Non-pigmented ciliary epithelial cell (primary cell): ENCODE measurements around the gene RPL36AL.
"Not testable (repeated sequence)": the region's sequence is repeated elsewhere in the genome, so short reads cannot be mapped to it uniquely, and the experiment has no call there.

Experiments
- DNase-seq: peaks from one replicate; pipeline ENCODE4 v3.0.0-alpha.2; 2010; ENCODE audit warnings: low read depth

The RPL36AL gene

DNA sequence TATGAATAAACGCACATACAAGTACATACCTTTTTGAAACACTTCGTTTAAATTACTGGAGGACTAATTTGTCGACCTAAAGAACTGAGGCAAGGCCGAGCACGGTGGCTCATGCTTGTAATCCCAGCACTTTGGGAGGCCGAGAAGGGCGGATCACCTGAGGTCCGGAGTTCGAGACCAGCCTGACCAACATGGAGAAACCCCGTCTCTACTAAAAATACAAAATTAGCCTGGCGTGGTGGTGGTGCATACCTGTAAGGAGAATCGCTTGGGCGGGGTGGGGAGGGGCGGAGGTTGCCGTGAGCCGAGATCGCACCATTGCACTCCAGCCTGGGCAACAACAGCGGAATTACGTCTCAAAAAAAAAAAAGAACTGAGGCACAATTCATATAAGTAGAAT, 1.2 kb downstream of the RPL36AL start:
- not testable (repeated sequence) for DNase-seq

DNA sequence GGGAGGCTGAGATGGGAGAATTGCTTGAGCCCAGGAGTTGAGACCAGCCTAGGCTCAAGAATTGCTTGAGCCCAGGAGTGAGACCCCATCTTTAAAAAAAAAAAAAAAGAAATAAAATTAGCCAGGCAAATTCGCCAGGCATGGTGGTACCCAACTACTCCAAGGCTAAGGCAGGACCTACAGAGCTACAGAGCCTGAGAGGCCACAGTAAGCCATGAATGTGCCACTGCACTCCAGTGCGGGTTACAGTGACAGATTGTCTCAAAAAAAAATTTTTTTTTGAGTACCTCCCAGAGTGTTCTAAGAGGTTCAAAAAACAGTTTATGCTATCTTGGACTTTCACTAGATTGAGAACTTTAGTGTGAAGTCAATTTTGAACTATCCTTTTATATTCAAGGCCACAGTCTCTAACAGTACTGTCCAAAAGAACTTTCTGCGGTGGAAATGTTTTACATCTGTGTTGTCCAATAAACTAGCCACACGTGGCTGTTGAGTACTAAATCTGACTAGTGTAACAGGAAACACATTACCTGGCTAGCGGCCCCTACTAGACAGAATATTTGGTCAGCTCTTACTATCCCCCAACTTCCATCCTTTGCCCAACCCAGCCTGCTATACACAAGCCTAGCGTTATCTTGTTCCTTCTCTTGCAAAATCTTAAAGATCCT, 2.4 kb downstream of the RPL36AL start:
- no peak for DNase-seq

DNA sequence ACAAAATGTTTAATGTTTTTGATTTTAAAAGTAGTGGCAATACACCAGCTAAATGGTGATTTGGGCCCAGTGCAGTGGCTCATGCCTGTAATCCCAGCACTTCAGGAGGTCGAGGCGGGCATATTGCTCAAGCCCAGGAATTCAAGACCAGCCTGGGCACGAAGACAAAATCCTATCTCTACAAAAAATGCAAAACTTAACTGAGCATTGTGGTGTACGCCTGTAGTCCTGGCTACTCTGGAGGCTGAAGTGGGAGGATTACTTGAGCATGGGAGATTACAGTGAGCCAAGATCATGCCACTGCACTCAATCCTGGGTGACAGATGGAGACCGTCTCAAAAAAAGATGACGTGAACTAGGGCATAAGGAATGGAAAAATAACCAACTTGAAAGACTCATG, 4.7 kb downstream of the RPL36AL start:
- DNase-seq = no peak

DNA sequence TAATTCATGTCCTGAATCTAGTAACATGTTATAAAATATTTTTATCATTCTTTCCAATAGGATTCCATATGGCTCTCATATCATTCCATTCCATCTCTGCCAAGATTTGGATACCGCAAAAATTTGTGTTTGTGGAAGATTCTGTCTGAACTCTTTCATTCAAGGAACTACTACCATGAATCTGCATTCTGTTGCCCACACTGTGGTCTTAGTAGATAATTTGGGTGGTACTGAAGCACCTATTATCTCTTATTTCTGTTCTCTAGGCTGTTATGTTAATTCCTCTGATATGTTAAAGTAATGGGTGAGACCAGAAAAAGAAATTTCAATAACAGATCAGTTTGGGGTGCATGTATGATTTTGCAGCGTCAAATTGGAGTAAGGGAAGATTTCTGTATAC, 6.2 kb downstream of the RPL36AL start:
- no peak for DNase-seq

DNA sequence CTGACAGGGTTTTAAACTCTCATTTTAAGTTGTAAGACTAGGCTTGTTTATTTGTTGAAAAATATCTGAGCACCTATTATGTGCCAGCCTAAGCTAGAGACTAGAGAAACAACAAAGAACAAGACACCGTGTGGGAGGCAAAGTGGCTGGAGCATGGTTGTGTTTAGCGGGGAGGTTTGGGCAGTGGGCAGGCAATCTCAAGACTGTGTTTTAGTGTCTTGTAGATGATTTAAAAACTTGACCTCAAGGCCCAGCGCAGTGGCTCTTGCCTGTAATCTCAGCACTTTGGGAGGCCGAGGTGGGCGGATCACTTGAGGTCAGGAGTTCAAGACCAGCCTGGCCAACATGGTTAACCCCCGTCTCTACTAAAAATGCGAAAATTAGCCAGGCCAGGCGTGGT, 7.8 kb downstream of the RPL36AL start:
- DNase-seq = no peak

DNA sequence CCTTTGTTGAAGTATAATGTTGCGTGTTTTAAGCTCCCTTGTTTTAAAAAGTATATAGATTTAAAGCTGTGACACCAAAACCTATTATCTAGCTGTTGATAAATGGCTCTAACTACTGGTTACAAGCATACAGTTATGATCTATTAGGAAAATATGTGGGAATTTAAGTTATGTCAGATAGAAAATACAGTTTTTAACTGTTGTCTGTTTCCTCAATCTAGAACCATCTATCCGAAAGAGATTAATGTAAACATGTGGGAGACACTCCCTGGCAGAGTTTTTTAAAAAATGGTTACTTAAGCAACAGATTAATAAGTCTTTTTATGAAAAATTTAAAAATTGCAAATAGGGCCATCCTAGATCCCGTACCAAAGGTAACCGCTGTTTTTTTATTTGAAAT, 8.2 kb downstream of the RPL36AL start:
- DNase-seq = no peak

DNA sequence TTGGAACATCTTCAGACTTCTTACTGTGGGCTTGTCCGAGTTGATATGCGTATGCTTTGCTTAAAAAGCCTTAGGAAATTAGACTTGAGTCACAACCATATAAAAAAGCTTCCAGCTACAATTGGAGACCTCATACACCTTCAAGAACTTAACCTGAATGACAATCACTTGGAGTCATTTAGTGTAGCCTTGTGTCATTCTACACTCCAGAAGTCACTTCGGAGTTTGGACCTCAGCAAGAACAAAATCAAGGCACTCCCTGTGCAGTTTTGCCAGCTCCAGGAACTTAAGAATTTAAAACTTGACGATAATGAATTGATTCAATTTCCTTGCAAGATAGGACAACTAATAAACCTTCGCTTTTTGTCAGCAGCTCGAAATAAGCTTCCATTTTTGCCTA, 12.8 kb downstream of the RPL36AL start:
- no peak for DNase-seq

DNA sequence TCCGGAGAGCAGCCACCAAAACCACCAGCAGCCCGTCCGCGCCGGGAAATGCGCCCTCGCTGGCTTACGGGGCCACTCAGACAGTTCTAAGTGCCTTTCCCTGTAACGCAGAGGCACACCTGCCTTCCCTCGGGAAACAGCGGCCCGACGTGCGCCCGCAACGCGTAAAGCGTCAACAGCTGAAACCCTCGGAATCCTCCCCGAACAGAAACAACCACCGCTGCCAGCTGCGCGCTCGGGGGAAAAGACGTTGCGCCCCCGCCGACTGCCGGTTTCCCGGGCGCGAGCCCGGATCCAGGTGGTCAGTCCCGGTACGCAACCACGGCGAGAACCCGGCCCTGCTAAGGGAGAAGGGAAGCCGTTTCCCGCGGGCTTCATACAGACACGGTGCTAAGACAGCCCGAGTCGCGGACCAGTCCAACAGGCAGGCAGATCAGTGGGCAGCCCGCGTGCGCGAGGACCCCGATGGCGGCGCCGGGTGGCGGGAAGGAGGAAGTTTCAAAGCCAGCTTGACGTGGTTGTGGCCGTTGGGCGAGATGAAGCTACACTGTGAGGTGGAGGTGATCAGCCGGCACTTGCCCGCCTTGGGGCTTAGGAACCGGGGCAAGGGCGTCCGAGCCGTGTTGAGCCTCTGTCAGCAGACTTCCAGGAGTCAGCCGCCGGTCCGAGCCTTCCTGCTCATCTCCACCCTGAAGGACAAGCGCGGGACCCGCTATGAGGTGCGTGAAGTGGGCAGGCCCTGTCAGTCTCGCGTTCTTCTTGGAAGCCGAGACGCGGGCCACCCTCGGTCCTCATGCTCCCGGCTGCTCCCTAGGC, 21.7 kb downstream of the RPL36AL start, which contains the start of gene LRR1:
LRR1 (plus strand) TSS at position 456 of the 816 bp plus-strand sequence; CDS start at position 537, 81 bp downstream.
- no peak for DNase-seq

DNA sequence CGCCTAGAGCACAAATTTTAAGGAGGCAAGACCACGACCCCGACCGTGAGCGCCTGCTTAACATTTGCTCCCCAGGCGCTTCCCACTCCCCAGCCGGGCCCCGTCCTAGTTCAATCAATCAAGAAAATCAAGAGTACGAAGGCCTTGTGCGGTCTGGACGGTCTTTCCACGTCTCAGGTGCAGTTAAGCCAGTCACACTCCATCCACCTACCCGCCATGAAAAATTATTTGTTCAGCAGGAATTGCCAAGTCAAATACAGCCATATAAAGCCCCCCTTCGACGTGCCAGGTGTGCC, 22.3 kb downstream of the RPL36AL start:
- DNase-seq = no peak

DNA sequence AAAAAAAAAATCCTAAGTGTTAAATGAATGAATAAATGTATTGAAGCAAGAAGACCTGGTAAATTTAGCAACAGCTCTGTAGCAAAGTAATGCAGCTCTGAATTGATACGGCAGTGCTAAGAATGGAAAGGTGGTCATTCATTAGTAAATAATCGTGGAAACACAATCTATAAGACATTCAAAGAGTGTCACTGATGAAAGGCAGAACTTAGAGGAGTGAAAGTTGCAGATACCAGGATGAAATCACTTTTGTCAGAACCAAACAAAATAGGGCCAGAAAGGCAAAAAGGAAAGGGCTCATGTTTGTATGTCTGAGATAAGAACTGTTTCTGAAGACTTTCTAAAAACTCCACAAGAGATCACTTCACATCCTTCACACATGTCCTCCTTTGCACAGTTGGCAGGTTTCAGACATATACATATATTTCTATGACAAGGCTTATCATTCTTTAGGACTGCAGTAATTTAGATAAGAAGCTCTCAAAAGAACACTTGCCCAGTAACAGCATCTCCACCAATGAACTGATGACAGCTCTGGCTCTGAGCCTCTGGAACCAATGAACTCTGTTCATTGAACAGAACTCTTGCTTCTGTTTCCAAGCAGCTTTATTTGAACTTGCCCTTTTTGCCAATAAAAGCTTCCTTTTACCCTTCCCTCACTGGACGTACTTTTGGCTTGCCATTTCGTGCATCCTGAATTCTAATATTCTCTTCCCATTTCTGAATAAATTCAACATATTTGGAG, 25.9 kb downstream of the RPL36AL start:
- DNase-seq = peak; percentile 75

DNA sequence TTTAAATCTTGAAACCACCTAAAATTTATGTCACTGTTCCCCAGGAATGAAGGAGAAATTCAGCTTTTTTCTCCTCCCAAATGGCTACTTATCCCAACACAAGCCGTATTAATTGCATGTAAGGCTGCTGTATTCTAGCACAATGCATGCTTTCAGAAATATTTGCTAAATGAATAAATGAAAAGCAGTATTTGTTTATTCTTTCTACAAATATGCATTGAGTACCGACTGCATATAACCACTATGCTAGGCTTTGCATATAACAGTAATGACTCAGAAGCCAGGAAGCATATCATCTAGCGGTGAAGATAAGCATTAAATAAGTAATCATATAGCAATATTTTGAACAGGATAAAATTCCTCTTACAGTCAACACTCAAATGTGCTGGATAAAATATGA, 27.4 kb downstream of the RPL36AL start:
- peak; percentile 65 for DNase-seq

DNA sequence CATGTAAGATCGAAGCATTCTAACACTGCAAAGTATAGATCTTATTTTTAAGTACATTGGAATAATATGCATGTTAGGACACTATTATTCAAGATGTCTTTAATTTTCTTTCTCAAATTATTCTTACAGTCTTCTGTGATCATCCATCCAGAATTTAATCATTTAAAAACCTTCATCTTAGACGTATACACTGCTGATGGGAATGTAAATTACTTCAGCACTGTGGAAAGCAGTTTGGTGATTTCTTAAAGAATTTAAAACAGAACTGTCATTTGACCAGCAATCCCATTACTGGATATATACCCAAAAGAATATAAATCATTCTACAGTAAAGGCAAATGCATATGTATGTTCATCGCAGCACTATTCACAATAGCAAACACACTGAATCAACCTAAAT, 31.0 kb downstream of the RPL36AL start:
- DNase-seq = no peak

DNA sequence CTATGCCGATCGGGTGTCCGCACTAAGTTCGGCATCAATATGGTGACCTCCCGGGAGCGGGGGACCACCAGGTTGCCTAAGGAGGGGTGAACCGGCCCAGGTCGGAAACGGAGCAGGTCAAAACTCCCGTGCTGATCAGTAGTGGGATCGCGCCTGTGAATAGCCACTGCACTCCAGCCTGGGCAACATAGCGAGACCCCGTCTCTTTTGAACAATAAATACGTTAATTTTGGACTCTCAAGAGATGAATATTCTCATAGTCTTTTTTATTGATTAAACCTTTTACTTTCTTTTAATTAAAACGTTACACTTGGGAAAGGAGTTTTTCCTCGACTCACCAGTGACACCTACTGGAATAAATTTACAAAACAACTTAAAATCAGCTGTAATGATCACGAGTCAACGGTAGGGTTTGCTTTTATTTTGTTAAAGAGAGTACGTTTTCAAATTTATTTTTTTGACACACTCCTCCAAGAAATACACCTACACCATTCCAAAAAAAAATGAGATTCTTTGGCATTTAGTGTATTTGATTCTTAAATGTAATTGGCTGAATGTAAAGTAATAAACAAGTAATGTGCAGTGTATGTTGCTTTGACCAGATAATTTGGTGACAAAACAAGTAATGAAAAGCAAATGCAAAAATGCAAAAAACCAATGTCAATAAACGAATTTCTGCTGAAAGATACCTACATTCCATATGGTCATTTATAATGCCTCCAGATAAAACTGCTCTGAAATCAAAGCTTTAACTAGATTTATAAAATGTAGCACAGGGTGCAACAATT, 33.6 kb downstream of the RPL36AL start:
- peak; percentile 43 for DNase-seq

DNA sequence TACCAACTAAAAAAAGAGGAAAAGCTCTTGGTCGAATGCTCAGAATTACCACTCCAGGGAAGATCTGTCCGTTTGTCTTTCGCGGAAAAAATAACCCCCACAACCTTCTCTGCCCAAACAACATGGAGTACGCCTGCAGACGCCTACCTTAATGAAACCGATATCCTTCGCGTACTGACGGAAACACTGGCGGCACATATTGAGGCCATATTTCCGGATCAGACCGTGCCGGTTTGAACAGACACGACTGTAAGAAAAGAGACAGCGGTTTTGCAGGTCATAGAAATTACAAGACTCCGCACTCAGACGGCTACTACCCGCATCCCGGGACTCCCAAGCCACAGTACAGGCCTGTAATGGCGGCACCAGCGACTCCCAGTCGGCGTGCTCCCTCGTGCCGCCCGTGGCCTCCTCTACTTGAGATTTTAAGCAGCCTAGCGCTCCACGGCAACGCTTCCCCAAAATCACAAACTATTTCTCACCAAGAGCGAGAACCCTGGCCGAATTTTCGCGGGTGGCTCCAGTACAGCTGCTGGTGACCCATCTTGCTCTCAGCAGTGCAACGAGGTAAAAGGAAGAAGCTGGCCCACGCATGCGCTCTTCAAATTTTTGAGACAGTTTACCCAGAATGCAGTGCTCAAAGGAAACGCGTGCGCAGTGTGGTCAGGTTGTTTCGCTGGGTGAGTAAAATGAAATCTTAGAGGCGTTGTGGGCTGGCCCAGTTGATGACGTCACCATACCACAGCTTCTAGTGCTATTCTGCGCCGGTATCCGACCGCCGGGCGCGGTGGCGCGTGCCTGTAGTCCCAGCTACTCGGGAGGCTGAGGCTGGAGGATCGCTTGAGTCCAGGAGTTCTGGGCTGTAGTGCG, 34.4 kb downstream of the RPL36AL start, which contains the start of gene RPS29:
RPS29 (minus strand) TSS at position 578 of the 870 bp plus-strand sequence; CDS start at position 544, 34 bp downstream.
- DNase-seq = peak; percentile 95

DNA sequence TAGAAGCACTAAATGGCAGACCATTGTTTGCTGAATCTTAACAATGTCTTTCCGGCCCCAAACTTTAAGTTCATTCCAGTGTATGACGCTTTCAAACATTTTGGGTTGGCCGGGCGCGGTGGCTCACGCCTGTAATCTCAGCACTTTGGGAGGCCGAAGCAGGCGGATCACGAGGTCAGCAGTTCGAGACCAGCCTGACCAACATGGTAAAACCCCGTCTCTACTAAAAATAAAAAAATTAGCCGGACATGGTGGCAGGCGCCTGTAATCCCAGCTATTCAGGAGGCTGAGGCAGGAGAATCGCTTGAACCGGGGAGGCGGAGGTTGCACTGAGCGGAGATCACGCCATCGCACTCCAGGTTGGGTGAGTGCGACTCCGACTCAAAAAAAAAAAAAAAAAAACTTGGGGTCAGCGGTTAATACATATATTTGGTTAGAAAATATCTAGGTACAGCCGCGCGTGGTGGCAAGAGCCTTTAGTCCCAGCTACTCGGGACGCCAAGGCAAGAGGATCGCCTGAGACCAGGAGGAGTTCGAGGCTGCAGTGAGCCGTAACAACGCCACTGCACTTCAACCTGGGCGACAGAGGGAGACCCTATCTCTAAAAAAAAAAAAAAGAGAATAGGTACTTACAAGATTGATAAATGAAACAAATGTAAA, 35.3 kb downstream of the RPL36AL start:
- not testable (repeated sequence) for DNase-seq

DNA sequence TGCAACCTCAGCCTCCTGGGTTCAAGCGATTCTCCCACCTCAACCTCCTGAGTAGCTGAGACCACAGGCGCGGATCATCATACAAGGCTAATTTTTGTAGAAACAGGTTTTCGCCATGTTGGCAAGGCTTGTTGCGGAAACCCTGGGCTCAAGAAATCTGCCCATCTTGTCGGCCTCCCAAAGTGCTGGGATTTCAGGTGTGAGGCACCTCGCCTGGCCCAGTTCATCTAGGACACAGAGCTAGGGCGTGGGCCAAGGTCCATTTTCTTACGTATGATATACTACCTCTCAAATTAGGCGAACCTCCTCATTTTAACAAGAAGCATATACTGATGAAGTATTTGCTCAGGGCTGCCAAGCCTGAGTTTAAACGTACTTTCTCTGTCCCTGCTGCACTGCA, 36.4 kb downstream of the RPL36AL start:
- DNase-seq = no peak

DNA sequence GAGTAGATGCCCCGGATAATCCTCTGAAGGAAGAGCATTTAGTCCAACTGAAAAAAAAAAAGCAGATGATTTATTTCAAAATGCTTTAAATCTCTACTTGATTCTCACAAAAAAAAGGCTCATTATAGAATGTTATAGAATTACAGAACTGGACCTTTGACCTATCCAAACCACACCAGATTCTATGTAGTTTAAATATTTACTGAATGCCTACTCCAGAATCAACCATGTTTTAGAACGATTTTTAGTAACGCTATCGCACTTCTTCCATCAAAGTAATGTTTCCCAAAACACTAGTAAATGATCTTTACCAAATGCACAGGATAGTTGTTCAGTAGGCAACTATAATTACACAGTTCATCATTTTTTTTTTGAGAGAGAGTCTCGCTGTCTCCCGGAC, 36.8 kb downstream of the RPL36AL start:
- no peak for DNase-seq

DNA sequence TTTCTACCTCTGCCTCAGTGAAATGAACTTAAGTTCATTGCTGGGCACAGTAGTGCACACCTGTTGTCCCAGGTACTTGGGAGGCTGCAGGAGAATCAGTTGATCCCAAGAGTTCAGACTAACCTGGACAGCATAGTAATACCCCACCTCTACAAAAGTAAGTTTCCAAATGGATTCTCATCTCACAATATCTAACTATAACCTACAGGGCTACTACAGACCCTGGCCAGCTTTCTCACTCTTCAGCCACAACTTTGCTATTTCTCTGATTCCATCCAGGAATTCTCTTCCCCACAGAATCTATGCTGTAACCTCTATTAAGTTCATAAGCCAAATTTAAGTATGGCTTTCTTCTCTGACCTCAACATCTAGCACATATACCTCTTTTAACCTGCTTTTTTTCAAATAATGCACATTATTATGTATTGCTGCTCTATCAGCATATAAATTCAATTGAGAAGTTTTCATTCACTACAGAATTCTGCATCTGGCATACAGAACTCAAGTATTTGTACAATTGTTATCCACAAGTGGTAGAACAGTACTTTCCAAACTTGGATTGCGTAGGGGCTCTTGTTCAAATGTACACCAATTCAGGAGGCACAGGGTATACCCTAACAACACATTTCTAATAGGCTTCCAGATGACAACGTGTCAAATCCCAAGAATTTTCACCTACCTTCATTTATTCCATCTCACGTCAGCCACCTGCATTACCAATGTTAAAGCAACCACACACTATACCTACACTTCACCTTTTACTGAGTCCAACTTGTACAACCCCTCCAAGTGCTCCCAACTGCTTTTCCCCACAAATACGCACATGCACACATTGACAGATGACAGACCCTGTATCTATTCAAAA, 38.1 kb downstream of the RPL36AL start:
- DNase-seq = no peak
